GM19238 (cell line): ENCODE measurements around the gene RASSF1.
A peak's percentile ranks its signal among the peaks of the same experiment; 100 is the strongest.

ENCODE experiments used
- DNase-seq: peaks from one replicate; pipeline ENCODE4 v3.0.0; 2011; ENCODE audit warnings: low spot score; ENCODE audit not compliant: insufficient read length

The RASSF1 gene

DNA sequence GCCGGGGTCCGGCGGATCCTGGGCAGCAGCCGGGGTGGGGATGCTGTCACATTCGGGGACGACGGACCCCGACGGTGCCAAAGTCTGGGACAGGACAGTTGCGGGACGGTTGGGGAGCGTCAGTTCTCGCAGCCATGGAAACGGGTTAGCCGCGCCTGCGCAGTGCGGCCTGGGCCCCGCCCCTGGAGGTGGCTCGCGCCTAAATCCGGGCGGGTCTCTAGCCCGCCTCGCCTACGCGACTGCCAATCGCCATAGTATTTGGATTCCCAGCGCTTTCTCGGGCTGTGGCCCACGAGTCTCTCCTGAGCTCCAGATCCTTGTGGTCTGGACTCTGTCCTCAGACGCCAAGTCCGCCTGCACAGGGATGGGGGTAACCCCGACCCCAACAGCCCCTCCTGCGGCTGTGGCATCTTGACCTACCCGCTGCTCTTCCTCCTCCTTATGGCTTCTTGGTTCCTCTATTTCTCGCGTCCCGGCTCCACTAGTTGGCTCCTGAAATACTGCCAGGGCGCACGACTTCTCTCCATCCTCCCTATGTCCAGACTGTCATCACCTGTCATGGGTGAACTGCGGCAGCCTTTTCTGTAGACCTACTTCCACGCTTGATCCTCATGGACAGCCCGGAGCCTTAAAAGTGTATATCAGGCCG lies 5.1 kb upstream of the RASSF1 start, which contains the start of gene ZMYND10:
Gene ZMYND10, minus strand, starts transcription at position 147 of the 649 bp plus-strand sequence. CDS start 153 bp downstream, outside the sequence.
- DNase-seq: peak; percentile 72

GRCh38 chr3:50345008-50345407 lies 4.4 kb upstream of the RASSF1 start:
- no peak for DNase-seq

DNA sequence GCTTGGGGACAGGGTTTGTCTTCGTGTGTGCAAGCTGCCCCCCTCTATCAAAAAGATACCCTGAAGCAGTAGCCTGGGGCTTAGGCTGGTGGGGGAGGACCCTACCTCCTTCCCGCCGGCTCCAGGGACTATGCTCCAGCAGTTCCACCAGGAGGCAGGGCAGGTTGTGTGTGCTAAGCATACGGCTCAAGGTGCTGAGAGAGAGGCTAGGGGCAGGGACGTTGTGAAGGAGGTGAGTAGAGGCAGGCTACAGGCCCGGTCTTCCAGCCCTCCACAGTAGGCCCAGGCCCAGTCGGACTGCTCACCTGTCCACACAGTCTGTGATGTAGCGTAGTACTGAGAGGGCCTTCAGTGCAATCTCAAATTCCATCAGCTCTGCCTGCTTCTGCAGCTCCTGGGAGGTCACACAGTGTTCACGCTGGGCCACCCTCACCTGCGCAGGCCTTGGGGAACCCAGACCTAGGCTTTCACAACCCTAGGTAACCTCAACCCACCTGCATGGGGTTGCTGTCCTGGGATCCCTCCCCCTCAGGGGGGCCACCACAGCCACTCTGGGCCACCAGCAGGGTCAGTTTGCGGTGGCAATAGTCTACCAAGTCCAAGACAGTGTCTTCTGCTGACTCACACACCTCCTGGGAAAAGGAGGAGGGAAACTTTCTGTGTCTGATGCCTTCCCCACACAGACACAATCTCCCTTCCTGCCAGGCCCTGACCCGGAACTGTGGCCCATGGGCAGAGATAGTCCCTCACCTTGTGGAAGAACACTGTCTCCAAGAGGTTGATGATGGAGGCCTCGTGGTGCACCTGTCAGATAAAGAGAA lies 2.4 kb upstream of the RASSF1 start:
- no peak for DNase-seq

- DNase-seq: no peak
Measured at GRCh38 chr3:50341996-50342650, 1.5 kb upstream of the RASSF1 start.

GRCh38 chr3:50341537-50341936 lies 901 bp upstream of the RASSF1 start:
- DNase-seq: no peak

DNA sequence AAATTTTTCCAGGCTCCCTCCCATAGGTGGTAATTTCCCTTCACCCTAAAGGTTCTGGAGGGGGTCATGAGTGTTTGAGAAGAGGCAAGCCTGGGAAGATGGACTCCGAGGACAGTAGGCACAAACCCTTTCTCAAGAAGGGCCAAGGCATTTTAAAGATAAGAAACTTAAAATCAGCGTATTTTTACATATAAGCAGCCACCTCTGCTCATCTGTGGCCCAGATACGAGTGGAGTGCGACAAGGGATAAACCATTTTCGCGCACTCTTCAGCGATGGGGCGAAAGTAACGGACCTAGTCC lies 539 bp downstream of the RASSF1 start:
- no peak for DNase-seq

- no peak for DNase-seq
Measured at GRCh38 chr3:50339485-50340146, 1.0 kb downstream of the RASSF1 start.

DNA sequence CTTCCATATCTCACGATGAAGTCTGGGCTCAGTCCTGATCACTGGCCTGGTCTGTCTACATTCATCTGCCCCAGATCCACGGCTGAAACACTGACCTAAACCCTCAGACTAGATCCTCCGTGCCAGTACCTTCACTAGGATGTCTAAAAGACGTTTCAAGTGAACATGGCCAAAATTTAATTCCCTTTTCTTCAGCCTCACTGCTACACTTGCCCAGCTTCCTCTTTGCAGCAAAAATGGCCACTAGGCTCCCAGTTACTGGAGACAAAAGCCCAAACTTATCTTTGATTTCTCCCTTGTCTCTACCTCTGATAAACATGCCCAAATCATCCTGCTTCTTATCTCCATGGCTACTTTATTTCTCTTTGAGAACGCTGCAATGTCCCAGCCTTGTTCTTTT lies 1.7 kb downstream of the RASSF1 start:
- DNase-seq: no peak

- peak; percentile 96 for DNase-seq
Measured at GRCh38 chr3:50337175-50337861, 3.3 kb downstream of the RASSF1 start.

GRCh38 chr3:50336452-50337174 lies 4.0 kb downstream of the RASSF1 start:
- DNase-seq: no peak

- DNase-seq: no peak
Measured at GRCh38 chr3:50334339-50335075, 6.1 kb downstream of the RASSF1 start.

DNA sequence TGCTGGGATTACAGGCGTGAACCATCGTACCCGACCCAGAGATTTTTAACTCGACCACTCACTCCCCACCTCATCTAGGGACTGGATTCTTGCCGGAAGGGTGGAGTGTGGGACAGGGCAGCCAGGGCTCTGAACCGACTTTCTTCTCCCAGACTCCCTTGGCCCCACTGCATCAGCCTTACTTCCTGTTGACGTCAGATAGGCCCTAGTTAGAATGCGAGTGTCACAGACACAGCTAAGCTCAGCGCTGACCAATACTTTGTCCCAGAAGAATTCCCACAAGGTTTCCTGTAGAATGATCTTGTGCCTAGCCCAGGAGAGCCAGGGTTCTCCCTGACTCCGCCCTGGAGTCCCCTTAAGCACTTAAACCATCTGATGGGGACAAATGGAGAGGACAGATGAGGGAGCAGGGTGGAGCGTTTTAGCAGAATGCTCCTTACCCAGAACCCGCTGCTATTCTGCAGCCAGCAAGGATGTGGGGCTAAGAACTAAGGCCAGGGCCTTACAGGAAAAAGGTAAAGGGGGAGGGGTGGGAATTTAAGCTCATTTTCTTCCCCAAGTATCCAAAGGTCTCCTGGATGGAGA lies 6.8 kb downstream of the RASSF1 start:
- no peak for DNase-seq

DNA sequence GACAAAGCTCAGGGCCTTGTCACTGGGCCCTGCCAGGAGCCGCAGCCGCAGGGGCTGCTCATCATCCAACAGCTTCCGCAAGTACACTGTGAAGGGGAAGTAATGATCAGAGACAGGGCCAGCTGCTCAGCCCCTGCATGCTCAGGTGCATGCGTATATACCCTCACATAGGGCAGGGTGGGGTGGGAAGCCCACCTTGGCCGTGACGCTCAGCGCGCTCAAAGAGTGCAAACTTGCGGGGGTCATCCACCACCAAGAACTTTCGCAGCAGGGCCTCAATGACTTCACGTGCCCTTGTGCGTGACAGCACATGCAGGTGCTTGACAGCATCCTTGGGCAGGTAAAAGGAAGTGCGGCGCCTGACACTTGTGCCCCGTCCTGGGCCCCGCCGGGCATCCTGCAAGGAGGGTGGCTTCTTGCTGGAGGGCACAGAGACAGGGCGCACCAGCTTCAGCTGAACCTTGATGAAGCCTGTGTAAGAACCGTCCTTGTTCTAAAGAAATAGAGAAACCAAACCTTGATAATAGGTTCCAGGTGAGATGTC lies 9.2 kb downstream of the RASSF1 start:
- no peak for DNase-seq

DNA sequence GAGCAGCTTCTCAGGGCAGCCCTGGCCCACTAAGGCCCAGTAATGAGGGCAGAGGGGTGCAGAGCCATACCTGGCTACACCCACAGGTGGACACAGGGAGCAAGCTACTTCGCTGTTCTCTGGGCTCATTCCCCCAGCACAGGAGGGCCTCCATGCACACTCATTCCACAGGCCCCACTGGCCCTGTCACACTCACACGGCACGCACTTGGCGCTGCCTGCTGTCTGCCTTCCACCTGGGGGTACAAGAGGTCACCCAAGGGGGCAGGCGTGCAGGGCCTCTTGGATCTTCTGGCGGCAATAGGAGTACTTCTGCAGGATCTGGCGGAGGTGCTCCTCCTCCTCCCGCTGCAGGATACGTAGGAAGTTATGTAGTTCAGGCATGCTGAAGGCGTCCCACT lies 10.3 kb downstream of the RASSF1 start:
- no peak for DNase-seq

GRCh38 chr3:50327943-50328691 lies 12.5 kb downstream of the RASSF1 start, which contains the start of gene TUSC2:
TUSC2 (minus strand) TSS chr3:50328223; CDS start chr3:50328099, 124 bp downstream.
- DNase-seq: peak; percentile 96

DNA sequence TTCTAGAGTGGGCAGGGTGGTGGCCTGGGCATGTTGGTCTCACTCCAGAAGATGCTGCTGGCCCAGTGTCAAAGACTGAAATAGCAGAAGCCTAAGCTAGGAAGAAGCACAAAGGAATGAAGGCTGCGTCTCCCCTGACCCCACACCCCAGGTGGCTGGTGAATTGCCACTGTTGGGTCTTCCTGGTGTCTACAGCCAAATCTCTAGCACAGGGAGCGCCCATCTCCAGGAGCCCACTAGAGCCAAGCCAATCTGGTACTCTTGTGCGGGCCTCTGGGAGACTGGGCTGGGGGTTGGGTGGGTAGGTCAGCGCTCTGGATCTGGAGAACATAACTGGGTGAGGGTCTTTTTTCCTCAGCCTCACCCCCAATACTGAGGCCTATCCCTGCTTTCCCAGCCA lies 13.5 kb downstream of the RASSF1 start:
- no peak for DNase-seq

DNA sequence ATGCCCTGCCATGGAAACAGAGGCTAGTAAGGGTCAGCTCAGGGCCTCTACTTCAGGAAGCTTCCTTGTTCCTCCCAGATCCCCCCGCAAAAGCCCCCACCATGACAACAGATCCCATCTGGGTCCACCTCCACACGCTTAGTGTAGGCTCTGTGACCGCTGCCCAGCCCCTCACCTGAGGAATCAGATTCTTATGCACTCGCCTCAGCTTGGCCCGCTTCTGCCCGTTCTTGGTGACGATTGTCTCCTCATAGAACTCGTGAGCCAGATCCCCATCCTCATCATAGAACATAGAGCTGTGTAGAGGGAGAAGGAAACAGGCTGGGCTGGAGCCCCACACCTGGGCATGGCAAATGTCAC lies 14.5 kb downstream of the RASSF1 start:
- no peak for DNase-seq

GRCh38 chr3:50325497-50326181 lies 15.0 kb downstream of the RASSF1 start:
- no peak for DNase-seq
